Subcutaneous abdominal adipose tissue (tissue), 5 donors: ENCODE measurements around the gene ABCC8.

Experiments used
- H3K27ac ChIP-seq: one replicate; pipeline ENCODE4 v1.7.0; 2013; ENCODE audit warnings: low read depth, mild to moderate bottlenecking, inconsistent platforms, low read length, moderate library complexity
- H3K27me3 ChIP-seq, 5 donors: one replicate each; pipeline ENCODE4 v1.7.0; 2013; ENCODE audit warnings: low read length in 5 of 5, inconsistent platforms in 1 of 5; ENCODE audit not compliant: control insufficient read depth in 5 of 5, insufficient read depth in 4 of 5
- H3K36me3 ChIP-seq, 5 donors: one replicate each; pipeline ENCODE4 v1.7.0; 2013; ENCODE audit warnings: low read length in 5 of 5; ENCODE audit not compliant: control insufficient read depth in 5 of 5, insufficient read depth in 5 of 5
- H3K4me1 ChIP-seq, 5 donors: one replicate each; pipeline ENCODE4 v1.7.0; 2013; ENCODE audit warnings: low read length in 5 of 5, mild to moderate bottlenecking in 3 of 5, moderate library complexity in 1 of 5; ENCODE audit not compliant: control insufficient read depth in 5 of 5, insufficient read depth in 5 of 5
- H3K4me3 ChIP-seq, 5 donors: one replicate each; pipeline ENCODE4 v1.7.0; 2013; ENCODE audit warnings: low read length in 5 of 5, low read depth in 1 of 5
- H3K9ac ChIP-seq, 5 donors: one replicate each; pipeline ENCODE4 v1.7.0; 2013; ENCODE audit warnings: low read length in 5 of 5, mild to moderate bottlenecking in 4 of 5, moderate library complexity in 3 of 5
- H3K9me3 ChIP-seq, 5 donors: one replicate each; pipeline ENCODE4 v1.7.0; 2013; ENCODE audit warnings: low read length in 5 of 5; ENCODE audit not compliant: control insufficient read depth in 5 of 5
- donor health status: healthy.
- donor health status: healthy.
- donor health status: healthy.
- donor health status: healthy.
- donor health status: healthy.

Gene ABCC8

DNA sequence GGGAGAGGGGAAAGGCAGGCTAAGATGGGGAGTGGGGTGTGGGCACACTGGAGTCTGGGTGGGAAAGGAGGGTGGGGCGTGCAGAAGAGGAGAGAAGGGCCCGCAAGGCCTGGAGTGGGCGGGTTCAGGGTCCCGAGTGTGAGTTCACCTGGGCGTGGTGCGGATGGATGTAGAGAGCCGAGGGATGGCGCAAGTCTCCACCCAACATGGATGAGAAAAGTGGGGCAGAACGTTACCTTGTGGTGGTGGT is 364 bp upstream of the ABCC8 start:
- Histone ChIP-seq H3K27ac (no peak overlapping the region), H3K27me3 (peaks cover 22 to 56% (median 50%) of the 10 kb centered on the region in 5 donors), H3K4me3 (no peak overlapping the region), H3K9me3 (no peaks in the 10 kb centered on the region), H3K36me3 (no peaks in the 10 kb centered on the region), H3K9ac (no peak overlapping the region), H3K4me1 (peaks cover 0 to 15% (median 11%) of the 10 kb centered on the region in 5 donors)

DNA sequence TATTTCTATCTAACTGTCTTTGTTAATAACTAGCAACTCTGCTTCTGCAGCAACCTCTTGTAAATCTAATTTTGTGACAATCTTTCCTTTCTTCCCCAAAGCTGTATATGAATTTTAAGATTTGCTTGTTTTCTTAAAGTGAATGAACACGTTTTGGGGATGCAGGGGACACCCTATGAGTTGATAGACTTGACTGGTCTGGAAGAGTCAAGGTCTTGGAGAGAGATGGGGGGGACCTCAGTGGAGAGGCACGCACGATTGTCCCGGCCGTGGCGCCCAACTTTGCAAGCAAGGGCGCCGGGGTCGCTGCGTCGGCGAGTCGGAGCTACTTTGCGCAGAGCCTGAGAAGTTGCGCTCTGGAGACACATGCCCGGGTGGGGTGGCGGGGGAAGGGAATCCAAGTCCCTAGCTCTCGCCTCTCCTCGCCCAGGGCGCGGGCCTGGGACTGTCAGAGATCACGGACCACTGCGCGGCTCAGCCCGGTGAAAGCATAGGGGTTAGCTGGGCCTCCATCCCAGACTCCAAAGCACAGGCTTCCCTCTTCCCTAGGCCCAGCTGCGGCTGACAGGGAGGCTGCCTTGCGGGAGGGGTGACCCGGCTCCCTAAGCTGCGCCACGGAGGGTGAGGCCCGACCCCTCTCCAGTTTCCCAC is 854 bp downstream of the ABCC8 start:
- Histone ChIP-seq H3K27me3 (peaks cover 22 to 57% (median 55%) of the 10 kb centered on the region in 5 donors), H3K27ac (no peak overlapping the region), H3K4me3 (peak overlapping the region in 4 of 5 donors; percentile 6 to 56 (median 34))

DNA sequence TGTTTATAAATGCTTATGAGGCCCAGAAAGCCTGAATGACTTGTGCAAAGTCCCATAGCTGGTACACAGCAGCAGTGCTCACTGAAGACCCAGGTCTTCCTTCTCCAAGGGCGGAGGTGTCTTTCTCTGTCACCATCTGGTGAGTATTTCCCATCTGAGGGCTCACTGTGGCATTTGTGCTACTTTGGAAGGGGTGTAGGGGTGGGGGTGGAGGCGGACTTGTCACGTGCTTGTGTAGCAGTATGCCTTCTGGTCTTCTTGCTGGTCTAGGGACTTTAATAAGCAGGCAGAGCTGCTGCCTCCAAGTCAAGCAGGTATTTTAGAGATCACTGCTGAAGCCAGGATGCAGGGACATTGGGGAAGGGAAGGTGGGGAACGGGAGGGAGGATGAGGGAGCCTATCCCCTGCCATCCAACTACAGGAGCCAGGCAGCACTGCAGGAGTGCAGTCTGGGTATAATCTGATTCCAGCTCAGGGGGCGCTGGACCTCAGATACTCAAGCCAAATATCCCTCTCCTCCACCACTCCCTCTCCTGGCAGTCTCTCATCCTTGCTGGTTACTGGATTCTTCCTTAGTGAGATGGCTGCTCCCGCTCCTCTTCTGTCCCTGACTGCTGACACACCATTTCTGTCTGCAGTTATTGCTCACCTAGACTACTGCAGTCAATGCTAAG is 3.4 kb downstream of the ABCC8 start:
- H3K4me3 ChIP-seq = no peak overlapping the region
- H3K9me3 ChIP-seq = peaks cover 0 to 4% (median 0%) of the 10 kb centered on the region in 5 donors
- peaks cover 19 to 48% (median 42%) of the 10 kb centered on the region in 5 donors for H3K27me3 ChIP-seq
- H3K9ac ChIP-seq = no peak overlapping the region
- no peak overlapping the region for H3K27ac ChIP-seq
- peaks cover 0 to 10% (median 8%) of the 10 kb centered on the region in 5 donors for H3K4me1 ChIP-seq
- H3K36me3 ChIP-seq = no peaks in the 10 kb centered on the region

More for the DNA sequence above, 854 bp downstream of the ABCC8 start:
- Histone ChIP-seq H3K9me3 (peaks cover 0 to 4% (median 0%) of the 10 kb centered on the region in 5 donors), H3K36me3 (no peaks in the 10 kb centered on the region), H3K9ac (no peak overlapping the region), H3K4me1 (peaks cover 0 to 15% (median 11%) of the 10 kb centered on the region in 5 donors)

DNA sequence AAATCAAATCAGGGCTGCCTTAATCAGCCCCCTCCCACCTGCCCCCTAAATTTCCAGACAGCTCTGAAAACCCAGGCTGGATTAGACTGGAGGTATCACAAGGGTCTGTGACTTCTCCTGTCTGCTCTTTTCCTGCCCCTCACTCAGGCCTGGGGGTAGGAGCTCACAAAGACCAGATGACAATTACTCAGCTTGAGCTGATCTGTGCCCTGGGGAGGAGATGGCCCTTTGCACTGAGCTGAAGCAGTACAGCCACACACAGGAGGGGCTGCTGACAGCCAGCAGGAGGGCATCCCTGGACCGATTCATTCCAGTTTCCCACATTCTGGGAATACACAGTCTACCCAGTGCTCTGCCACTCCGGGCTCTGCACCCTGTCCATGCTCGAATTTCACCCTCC is 4.2 kb downstream of the ABCC8 start:
- Histone ChIP-seq H3K9me3 (peaks cover 0 to 4% (median 0%) of the 10 kb centered on the region in 5 donors), H3K4me3 (no peak overlapping the region), H3K27me3 (peaks cover 13 to 43% (median 34%) of the 10 kb centered on the region in 5 donors), H3K36me3 (no peaks in the 10 kb centered on the region), H3K4me1 (peaks cover 0 to 10% (median 8%) of the 10 kb centered on the region in 5 donors), H3K27ac (no peak overlapping the region), H3K9ac (no peak overlapping the region)

DNA sequence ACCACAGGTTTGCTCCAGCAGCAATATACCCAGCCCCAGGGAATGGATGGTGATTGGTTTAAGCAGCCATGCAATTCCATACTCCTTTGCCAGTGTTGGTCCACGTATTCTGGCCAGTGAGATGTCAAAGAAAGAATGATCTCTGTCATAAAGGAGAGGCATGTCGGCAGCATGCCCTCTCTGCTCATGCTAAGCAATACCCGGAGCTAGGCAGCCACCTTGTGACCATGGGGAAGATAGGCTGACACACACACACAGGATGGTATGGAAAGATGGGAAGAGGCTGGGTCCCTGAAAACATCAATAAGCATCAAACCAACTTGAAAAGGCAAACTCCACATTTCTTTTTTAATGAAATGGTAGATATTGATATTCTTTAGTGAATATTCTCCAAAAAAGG is 5.1 kb downstream of the ABCC8 start:
- Histone ChIP-seq H3K36me3 (no peaks in the 10 kb centered on the region), H3K9ac (no peak overlapping the region), H3K27me3 (peaks cover 12 to 37% (median 27%) of the 10 kb centered on the region in 5 donors), H3K4me1 (peaks cover 0 to 9% (median 6%) of the 10 kb centered on the region in 5 donors), H3K27ac (no peak overlapping the region), H3K4me3 (no peak overlapping the region), H3K9me3 (peaks cover 0 to 4% (median 0%) of the 10 kb centered on the region in 5 donors)

DNA sequence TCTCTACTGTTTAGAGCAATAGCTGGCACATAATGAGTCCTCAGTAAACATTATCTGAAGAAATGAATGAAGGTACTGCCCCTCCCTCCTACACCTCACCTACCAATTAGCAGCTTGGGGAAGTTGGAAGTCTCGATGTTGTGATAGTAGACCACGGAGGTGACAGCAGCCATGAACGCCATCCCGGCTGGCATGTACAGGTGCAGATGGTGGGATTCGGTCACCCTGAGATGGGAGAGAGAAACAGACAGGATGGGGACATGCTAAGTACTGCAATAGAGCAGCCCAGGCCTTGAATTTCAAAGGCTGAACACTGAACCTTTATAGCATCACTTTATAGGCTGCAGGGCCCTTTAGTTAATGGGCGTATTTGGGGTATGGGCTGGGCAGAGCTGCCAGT is 6.6 kb downstream of the ABCC8 start:
- Histone ChIP-seq H3K4me3 (no peak overlapping the region), H3K36me3 (no peaks in the 10 kb centered on the region), H3K4me1 (no peaks in the 10 kb centered on the region), H3K9ac (no peak overlapping the region), H3K27ac (no peak overlapping the region), H3K27me3 (peaks cover 0 to 22% (median 13%) of the 10 kb centered on the region in 5 donors), H3K9me3 (peaks cover 0 to 4% (median 0%) of the 10 kb centered on the region in 5 donors)

DNA sequence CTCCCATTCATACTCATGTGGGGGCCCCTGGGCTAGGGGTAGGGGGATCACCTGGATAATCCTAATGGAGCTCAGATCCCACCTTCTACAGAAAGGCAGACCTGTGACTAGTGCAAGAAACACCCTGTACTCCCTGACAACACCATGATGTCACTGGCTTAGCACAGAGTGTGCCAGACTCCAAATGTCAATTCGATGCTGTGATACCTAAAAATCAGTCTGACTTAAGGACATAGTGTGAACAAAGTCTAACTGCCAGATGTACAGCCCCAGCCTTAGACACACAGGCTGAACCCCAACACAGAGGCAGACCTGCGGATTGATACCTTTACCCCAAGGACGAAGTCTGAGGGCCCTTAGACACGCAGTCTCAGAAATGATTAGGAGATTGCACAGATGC is 8.5 kb downstream of the ABCC8 start:
- Histone ChIP-seq H3K36me3 (no peaks in the 10 kb centered on the region), H3K27ac (no peak overlapping the region), H3K9me3 (peaks cover 0 to 4% (median 0%) of the 10 kb centered on the region in 5 donors), H3K9ac (no peak overlapping the region), H3K4me1 (no peaks in the 10 kb centered on the region), H3K4me3 (no peak overlapping the region), H3K27me3 (peaks cover 0 to 7% (median 3%) of the 10 kb centered on the region in 5 donors)

DNA sequence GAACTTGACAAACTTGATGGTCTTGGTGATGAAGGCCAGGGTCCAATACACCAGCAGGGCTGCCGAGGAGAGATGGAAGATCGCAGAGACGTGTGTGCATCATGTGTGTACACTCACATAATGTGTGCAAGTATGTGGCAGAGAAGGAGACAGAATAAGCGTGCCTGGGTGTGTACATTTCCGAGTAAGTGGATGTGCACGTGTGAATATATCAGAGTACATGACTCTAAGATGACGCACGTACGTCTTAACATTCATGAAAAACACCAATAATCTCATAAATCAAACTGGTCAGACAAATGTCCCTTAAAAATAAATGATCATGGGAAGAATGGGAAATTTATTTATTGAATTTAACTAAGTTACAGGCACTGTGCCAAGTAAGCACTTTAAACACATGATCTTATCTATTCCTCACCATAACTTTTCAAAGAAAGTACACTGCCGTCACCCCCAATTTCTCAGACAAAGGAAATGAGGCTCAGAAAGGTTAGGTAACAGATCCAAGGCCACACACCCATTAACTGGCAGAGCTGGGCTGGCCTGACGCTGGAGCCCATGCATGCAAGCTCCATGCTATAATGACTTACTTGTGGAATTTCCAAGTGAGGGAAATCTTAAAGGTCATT is 13.0 kb downstream of the ABCC8 start:
- no peaks in the 10 kb centered on the region for H3K9me3 ChIP-seq
- no peak overlapping the region for H3K4me3 ChIP-seq
- no peak overlapping the region for H3K27ac ChIP-seq
- H3K4me1 ChIP-seq = peaks cover 0 to 15% (median 11%) of the 10 kb centered on the region in 5 donors
- H3K27me3 ChIP-seq = peaks cover 0 to 3% (median 0%) of the 10 kb centered on the region in 5 donors
- no peak overlapping the region for H3K9ac ChIP-seq
- no peaks in the 10 kb centered on the region for H3K36me3 ChIP-seq

DNA sequence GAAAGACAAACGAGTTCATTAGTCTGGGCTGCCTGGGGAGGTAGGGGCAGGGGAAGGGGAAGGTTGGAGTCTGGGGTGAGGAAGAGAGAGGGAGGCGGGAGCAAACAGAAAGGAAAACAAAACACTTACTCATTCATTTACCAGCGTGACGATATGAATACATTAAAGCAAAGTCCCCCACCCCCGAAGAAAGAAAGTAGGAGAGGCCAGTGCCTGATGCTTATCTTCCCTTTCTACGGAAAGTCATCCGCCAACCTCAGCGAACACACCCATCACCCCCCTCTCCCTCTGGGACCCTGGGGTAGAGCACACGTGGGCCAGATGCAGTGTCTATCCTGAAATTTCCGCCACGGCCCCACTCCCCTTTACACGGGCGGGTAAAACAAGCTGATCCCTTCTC is 13.7 kb downstream of the ABCC8 start:
- Histone ChIP-seq H3K9ac (no peak overlapping the region), H3K4me1 (peaks cover 2 to 22% (median 18%) of the 10 kb centered on the region in 5 donors), H3K27ac (no peak overlapping the region), H3K9me3 (no peaks in the 10 kb centered on the region), H3K27me3 (peaks cover 0 to 3% (median 0%) of the 10 kb centered on the region in 5 donors), H3K36me3 (no peaks in the 10 kb centered on the region), H3K4me3 (no peak overlapping the region)

DNA sequence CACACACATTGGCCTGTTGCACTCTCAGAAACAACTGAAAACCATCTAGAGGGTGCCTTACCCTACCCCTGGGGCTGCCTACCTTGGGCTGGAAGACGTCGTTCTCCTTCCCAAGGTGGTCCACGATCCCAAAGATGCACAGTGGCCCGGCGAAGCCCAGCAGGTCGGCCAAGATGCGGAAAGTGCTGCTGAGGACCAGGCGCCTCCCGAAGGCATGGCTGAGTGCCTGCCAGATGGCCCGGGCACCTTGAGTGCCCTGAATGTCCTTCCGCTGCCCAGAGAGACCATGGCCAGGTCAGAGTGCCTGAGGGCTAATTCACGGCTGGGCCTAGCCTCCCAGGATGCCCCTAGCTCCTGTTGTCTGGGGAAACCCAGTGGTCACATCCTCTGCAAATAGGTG is 16.2 kb downstream of the ABCC8 start:
- Histone ChIP-seq H3K4me1 (peaks cover 7 to 29% (median 25%) of the 10 kb centered on the region in 5 donors), H3K9ac (no peak overlapping the region), H3K36me3 (no peaks in the 10 kb centered on the region), H3K9me3 (no peaks in the 10 kb centered on the region), H3K27me3 (peaks cover 0 to 5% (median 0%) of the 10 kb centered on the region in 5 donors), H3K27ac (no peak overlapping the region), H3K4me3 (no peak overlapping the region)
